Colon (tissue), 2 donors: Measurements from ENCODE around the gene DLGAP5.

ENCODE experiments used
- FAIRE-seq: peaks from 2 replicates; lab custom pipeline; 2012; peaks lifted over from hg19 to GRCh38; lab: Jason Lieb, UNC
- donor health status: control.
- donor health status: control.

The DLGAP5 gene

DNA sequence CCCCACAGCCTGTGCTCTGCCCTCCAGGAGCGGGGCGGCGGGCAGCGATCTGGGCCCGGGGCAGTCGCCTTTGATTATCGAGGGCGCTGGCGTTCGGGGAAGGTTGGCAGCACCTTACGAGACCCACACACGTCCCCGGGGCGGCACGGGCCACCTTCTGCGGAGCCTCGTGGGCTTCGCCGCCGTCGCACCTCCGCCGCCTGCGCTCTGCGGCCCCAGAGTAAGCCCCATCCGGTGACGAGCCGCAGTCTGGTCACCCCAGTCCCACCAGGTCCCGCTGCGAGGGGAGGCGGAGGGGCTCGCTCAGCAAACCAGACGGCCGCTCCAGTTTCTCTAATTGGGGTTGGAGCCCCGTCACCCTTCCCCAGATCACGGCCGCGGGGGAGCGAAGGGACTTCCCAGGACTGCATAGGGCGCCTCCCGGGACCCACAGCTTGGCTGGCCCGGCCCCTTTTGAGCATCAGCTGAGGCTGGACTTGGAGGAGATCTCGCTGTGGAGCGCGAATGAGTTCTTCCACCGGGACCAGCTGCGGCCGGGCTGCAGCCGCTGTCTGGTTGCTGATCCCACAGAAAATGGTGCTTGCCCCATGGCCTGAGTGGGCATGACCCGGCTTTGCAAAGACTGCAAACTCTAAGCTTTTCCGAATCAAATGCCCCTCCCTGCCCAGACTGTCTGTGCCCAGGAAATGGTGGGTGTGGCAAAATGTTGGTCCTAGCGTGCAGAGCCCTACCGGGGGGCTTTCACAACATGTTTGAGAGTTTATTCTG lies 61.8 kb downstream of the DLGAP5 start:
- FAIRE-seq: no peak

DNA sequence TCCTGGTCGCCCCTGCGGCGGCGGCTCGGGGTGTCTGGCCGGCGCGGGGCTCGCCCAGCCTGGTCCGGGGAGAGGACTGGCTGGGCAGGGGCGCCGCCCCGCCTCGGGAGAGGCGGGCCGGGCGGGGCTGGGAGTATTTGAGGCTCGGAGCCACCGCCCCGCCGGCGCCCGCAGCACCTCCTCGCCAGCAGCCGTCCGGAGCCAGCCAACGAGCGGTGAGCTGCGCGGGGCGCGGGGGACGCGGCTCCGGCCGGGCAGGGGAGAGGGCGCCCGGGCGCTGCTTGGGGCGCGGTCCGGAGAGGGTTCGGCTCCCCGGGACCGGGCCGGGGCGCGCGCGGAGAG lies 62.3 kb downstream of the DLGAP5 start, which contains the start of gene LGALS3:
TSS of gene LGALS3 (plus strand) at position 167 of the 342 bp plus-strand sequence. CDS start 8,122 bp downstream, outside the sequence.
- no peak for FAIRE-seq

DNA sequence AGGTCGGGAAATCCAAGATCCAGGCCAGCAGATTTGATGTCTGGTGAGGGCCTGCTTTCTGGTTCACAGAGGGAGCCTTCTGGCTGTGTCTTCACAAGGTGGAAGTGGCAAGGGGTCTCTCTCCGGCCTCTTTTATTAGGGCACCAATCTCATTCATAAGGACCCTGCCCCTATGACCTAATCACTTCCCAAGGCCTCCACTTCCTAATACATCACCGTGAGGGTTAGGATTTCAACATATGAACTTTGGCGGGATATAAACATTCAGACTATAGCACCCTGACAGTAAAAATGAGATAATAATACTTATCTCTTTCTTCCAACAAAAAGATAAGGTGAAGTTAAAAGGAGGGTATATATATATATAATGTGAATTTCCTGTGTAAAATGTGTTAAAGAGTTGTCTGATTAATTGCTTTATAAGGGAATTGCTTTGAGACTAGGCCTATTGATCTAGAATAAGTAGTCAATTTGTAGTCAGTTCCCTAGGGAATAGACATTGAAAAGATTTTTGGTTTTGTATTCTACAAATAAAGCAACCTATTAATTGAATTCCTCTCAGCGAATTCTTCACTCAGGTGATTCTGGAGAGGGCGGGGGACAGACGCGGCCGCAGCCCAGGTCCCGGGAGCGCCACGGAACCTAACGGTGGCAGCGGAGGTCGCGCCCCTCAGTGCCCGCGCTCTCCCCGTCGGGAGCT lies 62.8 kb downstream of the DLGAP5 start:
- no peak for FAIRE-seq

DNA sequence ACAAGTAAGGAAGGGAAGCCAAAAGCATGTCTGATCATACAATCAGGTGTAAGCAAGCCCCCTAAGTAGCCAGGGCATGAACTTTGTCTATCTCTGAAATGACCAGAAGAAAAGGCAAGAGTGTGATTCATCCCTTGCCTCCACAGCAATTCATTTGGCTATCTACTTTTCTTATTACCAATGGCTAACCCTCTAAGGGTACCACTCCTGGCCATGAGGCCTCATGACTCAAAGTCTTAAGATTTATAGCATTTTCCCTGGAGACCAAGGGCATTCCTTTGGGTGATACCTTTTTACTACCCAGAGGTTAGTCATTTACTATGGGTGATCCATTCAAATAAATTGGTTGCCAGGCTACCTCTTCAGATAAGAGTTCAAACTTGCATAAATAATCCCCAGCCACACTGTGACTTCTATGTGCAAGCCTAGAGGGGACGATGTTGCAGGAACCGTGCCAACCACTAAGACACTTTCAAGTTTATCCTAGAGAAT lies 63.9 kb downstream of the DLGAP5 start:
- peak; percentile 45 for FAIRE-seq

DNA sequence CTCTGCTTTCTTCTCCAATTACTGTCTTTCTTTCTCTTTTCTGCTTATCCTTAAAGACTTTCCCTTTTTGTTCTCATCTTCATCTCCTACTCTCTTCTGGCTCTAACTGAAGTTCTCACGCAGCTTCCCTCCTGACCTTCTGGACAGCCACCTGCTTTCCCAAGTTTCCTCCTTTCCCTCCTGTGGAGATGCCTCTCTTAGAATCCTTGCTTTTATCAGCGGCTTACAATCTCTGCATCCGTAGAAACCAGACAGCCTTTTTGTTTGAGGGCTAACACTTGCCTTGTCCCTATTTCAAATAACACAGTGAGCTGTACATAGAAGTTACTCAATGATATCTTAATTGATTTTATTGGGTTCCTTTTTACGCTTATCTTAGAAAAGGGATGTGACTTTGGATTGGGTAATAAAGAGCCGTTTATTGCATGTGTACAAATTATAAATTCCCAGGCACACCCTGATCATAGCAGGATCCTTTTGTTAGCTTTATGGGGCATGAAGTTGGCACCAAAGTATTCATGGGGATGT lies 64.4 kb downstream of the DLGAP5 start:
- FAIRE-seq: no peak

DNA sequence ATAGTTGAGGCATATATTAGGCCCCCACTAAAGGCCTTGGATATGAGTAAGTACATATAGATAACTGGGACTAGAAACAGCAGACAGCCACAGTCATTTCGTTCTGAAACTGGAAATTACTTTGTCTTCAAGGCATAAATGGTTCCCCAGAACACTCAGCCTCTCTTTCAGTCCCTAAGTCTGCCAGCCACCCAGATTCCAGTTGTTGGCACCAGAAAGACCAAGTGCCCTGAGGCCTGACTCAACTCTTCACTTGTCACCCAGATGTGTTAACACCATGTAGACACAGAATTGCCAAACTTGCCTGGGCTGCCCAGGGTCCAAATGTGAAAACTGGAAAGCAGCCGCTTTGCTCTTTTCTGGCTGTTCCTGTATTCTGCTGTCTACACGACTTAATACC lies 65.4 kb downstream of the DLGAP5 start:
- FAIRE-seq: no peak

DNA sequence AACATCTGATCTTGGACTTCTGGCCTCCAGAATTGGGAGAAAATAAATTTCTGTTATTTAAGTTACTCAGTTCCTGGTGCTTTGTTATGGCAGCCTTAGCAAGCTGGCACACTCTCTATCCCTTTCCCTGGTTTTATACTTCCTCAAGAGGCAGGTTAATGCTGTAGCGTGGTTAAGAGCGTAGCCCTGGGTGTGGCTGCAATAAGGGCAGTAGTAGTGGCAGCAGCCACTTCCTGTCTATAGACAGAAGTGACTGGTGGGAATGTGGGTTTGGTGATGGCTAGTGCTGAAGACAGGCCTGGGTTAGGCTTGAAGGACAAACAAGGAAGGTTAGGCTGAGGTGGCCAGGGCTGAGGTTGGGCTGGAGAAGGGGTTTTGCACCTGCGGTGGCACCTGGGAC lies 66.0 kb downstream of the DLGAP5 start:
- FAIRE-seq: peak; percentile 43

DNA sequence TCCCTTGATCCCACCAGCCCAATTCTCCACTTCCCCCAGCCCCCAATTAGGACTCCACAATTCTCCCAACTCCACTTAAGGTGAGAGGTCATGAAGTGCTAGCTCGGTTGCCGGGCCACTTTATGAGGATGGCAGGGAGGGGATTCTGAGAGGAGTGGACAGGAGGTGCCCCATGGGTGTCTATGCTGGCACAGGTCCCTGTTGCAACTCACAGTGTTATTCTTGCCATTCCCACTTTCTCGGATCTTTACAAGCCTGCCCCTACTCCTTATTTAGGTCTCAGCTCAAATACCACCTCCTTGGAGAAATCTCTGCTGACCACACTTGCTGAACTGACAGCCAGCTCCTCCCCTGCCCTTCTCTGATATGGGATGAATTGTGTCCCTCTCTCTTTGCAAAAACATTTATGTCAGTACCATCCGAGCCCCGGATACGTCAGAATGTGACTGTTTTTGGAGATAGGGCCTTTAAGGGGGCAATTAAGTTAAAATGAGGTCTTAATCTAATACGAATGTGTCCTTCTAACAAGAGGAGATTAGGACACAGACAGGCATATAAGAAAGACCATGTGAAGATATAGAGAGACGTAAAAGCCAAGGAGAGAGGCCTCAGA lies 66.5 kb downstream of the DLGAP5 start:
- FAIRE-seq: no peak

DNA sequence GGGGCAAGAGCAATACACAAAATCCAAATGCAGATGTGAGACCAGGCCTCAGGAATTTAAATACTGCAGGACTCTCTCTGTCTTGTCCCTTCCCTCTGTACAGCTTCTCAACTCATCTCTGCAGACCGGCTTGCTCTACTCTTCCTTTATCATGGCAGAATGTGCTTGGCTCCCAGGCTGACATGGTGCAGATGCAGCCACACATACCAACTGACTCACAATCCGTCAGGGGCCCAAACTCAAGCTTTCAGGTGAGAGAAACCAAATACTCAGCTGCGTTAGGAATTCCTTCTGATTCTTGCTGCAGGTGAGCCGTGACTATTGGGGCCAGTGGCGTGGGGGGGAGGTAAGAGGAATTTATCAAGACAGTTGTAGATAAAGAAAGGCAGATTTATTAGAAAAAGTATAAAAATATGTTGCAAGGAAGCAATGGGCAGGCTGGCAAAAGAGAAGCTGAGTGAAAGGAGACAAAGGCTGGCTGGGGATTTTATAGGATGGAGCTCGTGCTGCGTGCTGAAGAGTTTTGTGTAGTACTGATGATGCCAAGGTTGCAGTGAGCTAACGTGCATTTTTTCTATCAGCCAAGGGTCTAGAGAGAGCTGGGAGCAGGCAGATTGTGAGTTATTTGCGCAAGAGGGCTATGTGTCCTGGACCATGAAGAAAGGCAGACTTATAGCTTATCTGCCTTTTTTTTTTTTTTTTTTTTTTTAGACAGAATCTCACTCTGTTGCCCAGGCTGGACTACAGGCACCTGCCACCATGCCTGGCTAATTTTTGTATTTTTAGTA lies 67.3 kb downstream of the DLGAP5 start:
- no peak for FAIRE-seq

DNA sequence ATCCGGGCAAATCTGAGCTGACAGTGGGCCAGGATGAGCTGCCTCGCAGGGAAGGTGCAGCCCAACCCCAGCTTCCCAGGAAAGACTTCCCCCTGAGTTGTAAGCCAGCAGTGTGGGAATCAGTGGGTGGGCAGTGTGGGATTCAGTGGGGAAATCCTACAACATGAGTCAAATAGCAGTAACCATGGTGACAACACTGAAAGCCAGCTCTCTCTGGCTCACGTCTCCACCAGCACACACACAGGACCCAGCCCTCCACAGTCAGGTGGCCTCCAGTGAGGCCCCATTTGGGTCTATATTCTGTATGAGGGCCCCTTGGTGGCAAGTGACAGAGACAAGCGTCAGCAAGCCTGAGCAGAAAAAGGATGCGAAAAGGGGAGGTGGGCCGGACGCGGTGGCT lies 68.3 kb downstream of the DLGAP5 start:
- FAIRE-seq: no peak

DNA sequence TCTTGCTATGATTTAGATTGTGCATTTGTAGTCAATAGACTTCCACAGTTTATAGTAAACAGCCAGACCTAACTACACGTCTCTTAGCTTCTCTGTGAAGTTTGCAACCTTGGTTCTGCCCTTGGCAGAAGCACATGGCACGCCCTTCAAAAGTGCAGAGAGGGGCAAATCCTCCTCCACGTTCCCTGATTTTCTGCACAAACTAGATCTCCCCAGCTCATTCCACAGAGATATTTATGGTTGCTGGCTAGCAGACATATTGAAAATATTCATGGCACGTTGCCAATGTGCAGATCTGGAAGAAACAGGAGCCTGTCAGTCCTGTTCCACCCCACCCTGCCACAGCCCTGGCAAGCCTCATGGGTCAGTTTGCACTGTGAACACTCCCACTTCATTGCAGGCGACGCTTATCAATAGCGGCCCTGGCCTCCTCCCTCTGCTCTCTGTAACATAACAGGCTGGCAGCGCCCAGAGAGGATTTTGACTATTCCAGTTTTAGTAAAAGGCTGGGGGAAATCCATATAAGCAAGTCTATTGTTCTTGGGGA lies 68.9 kb downstream of the DLGAP5 start:
- no peak for FAIRE-seq

DNA sequence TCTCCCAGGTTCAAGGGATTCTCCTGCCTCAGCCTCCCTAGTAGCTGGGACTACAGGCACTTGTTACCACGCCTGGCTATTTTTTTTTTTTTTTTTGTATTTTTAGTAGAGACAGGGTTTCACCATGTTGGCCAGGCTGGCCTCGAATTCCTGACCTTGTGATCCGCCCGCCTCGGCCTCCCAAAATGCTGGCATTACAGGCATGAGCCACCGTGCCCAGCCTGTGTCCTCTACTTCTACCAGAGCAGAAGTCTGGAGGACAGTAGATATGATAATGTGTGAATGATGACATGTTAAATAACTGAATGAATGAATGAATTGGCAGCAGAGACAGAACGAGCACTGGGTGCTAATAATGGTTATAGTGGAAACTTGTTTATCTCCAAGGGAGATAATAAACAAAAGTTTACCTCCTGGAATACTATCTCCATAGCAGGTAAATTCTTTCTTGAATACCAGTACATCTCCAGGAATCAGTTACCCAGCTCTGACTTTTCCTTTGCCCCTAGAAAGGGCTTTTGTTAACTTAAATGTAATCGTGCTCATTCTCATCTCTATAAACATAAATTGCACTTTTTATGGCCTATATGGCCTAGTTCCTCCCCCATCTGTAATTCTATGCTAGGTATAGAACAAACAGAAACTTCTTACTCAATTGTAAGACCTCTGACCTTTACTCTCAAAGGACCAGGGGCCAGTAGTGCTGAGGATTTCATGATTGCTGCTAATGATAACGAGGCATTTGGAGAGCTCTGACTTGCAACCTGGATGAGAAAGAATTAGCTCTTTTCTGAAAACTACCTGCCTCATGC lies 69.6 kb downstream of the DLGAP5 start:
- peak; percentile 10 for FAIRE-seq

DNA sequence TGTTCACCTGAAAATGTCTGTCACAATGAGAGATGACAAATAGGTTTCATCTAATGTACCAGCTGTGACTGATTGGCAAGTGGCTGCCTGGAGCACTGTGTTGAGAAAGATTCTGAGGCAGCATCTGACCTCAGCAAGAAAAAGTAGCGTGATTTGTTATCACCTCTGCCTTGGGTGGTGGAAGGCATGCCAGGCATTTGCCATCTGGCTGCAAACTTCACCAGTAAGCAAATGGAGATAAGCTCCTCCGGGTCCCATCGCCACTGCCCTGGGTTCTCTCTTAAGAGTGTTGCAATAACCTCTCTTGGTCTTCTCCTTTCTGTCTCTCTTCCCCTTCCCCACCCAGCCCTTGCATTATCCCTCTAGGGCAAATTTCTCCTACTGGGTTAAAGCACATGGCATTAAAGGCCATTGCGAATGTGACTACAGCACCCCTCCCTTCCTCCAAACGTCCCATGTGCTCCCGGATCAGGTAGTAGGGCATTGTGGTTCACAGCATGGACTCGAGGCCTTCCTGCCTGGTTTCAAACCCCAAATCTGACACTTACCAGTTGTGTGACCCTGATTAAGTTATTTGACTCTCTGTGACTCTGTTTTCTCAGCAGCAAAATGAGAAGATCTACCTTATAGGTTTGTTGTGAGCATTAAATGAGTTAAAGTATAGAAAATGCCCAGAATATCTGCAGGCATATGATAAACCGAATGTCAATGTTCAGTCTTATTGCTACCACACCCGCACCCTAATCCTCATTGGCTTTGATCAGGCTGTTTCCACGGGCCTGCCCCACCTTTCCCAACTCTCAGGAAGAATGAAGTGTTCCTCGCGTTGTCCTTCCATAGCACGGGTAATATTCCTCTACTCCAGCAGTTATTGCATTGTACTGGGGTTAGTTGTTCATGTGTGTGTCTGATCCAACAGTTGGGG lies 70.6 kb downstream of the DLGAP5 start:
- no peak for FAIRE-seq

DNA sequence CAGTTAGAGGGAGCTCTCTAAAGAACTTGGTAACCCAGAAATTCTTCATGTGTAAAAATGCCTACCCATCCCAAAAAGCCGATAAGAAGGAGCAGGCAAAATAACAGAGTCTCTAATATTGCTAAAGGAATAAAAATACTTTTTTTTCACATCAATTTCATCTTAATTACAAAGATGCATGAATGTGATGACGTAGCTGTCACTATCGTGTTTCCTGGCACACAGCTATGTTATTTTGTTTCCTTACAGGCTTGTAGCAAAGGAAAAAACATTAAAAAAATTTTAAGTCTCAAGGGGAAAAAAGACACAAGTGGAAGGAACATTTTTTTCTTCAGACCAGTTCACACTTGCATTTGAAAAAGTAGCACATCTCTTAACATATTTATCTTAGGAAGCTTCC lies 72.6 kb downstream of the DLGAP5 start:
- FAIRE-seq: no peak

DNA sequence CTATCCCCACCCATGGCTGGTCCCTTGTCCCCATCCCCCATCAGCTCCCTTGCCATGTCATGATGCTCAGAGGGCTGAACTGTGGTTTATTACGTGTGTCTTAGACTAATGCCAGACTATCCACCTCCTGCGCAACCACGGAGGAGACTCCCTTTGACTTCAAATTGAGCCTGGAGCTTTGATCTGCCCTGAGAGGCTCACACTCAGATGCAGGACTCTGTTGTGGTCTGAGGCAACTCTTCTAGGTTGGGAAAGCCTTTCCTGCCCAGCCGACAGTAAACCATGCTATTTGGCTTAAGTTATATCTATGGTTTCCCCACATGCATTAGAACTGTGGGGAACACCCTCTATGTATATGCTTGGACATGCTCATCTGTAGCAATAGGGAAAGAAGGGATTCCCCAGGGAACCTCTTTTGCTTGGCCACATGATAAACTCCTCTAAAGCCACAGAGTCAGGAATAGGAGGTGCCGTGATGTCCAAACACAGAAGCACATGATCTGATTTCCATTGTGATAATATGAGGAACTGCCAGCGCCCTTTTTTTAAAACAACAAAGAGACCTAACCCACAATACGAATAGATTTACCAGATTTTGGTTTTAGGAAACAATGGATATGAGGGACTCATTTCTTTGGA lies 73.5 kb downstream of the DLGAP5 start:
- no peak for FAIRE-seq

DNA sequence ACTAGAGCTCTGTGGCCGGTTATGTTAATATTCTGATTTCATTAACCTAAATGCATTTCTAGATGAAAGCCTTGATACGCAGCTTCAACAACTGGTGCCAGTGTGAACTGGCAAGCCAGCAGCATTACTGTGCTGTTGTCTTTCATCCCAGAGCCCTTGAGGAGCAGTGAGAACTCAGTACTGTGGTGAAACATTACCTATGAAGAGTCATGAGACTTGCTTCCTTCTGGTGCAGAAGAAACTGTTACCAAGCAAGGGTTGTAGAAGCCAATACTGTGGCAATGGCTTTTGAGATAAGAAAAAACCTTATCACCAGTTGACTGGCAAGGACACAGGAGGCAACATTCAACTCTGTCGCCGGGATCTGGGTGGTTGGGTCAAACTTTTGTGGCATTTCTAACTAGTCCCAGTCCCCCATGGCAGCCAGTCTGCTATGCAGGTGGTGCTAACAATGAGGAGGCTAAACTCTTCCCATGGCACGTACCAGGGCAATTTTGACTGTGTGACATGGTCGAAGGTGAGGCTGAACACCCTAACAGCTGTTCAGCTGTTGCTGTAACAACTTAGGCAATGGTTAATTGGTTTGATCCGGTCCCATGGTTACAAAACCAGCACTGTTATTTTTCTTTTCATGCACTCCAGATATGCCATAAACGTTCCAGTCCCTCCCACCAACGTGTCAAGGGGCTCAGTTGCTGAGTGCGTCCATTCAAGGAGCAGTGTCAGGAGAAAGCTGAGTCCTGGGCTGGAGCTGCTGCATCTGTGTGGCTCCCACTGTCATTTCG lies 74.9 kb downstream of the DLGAP5 start:
- no peak for FAIRE-seq

DNA sequence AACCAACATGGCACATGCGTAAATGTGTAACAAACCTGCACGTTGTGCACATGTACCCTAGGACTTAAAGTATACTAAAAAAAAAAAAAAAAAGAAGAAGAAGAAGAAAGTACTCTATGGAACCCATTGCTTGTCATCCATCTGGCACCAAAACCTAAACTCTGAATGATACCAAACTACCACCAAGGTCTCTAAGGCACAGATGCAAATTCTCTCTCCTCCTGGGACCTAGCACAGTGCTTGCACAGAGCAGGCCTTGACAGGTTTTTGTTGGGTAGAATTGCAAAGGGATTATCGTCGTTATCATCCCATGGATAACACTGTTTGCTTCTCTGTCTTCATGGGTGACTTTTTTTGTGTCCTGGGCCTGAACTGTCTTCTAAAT lies 75.5 kb downstream of the DLGAP5 start:
- no peak for FAIRE-seq

DNA sequence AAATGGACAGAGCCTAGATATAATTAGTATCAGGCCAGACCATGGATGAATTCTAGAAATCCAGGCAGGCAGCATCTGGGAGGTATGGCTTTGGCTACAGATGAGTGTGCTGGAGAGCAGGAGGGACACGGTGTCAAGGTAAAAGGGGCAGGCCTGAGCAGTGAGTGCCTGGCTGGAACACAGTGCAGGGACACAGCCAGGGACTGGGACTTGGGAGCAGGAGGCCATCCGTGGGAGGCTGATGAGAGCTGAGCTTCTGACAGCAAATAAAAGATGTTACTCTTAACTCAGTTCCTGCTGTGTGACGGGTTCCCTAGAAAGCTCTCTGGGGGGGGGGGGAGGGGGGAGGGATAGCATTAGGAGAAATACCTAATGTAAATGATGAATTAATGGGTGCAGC lies 75.9 kb downstream of the DLGAP5 start:
- no peak for FAIRE-seq

DNA sequence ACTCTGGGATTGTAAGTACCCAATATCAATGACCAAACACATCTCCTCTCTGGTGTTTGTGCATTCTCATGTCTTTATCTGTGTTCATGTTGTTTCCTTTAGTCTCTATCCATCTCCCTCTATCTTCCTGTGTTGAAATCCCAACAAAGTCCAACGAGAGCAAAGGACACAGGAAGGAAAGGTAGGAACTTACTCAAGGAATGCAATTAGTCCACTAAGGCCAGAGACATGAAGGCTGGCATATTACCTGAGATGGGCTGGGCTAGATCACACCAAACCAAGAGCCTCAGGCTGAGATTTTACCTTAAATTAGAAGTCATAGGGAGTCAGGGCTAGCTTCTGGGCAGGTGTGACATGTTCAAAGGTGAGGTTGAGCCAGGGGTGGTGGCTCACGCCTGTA lies 76.7 kb downstream of the DLGAP5 start:
- FAIRE-seq: no peak
